Spleen (tissue), 7 donors: Measurements from ENCODE around the gene GPR139.

Experiments
- CTCF ChIP-seq, 11 experiments: fragments of 200-600 bp in 7 of 11; fragments of 450-650 bp in 4 of 11; sonication (generic) in 4 of 11; IDR thresholded peaks in 8 of 11; conservative IDR thresholded peaks in 3 of 11; 1 replicate in 7 of 11; 2 replicates in 4 of 11; pipeline versions ENCODE4 v1.4.0 to v1.8.0; 2016 to 2021; ENCODE audit warnings: antibody characterized with exemption in 11 of 11, inconsistent platforms in 4 of 11, mild to moderate bottlenecking in 1 of 11
- POLR2A ChIP-seq, 3 donors: fragments of 450-650 bp; IDR thresholded peaks; one replicate each; pipeline ENCODE4 v1.5.1; 2017; ENCODE audit warnings: antibody characterized with exemption in 3 of 3, mild to moderate bottlenecking in 1 of 3
- donor health status: DM: no; HTN: no; CAD: no; lungs with moderate emphysema.
- donor health status: DM: no; HTN: no; CAD: no.
- donor health status: DM: no; HTN: no; CAD: no.

- TF ChIP-seq POLR2A (IDR thresholded peaks at IDR 0.05) (no peak), CTCF (IDR thresholded peaks at IDR 0.05 in 8 of 11, conservative IDR thresholded peaks at IDR 0.05 in 3 of 11) (no peak)
Measured at GRCh38 chr16:20029611-20030010, 44.1 kb downstream of the GPR139 start.
